K562 (cell line): Measurements from ENCODE around the gene COPS6. TPM values are rescaled to one million over a fixed set of nuclear protein-coding genes. Genes with fewer than 3 reads are reported as not detected.

Source experiments
- ATAC-seq: fragments of 200-7000 bp; cut with Tn5 transposase; 3 replicates; pipeline ENCODE4 v1.9.1; 2020; ENCODE audit warnings: moderate library complexity
- BruUV-seq: library from RNA; stranded (reverse); fragments of 400-500 nt; replicated peaks from 2 replicates; lab custom pipeline; 2021; lab: Mats Ljungman, UMichigan
- CTCF ChIA-PET: fragments of 300-600 bp; formaldehyde crosslinking; extraction: SDS; loops from one replicate; lab custom pipeline; 2021; ENCODE audit warnings: low intra/inter-chr PET ratio; lab: Yijun Ruan, JAX
- POLR2A ChIA-PET: fragments of 300-600, 350-650 bp; sonication (Branson Sonifier 250); formaldehyde crosslinking; extraction: SDS; loops from one replicate; lab custom pipeline; 2021; ENCODE audit warnings: antibody characterized with exemption, inconsistent platforms; lab: Yijun Ruan, JAX
- DNase-seq, 4 experiments: peaks; one replicate each; pipeline versions ENCODE4 v3.0.0 to v3.0.0-alpha.2; 2011 to 2018; ENCODE audit warnings: low spot score in 3 of 4, mixed read lengths in 3 of 4; ENCODE audit errors: extremely low read depth in 1 of 4
- FAIRE-seq: peaks from 2 replicates; lab custom pipeline; 2011; peaks lifted over from hg19 to GRCh38; lab: Jason Lieb, UNC
- H2AFZ ChIP-seq: 2 replicates; pipeline ENCODE4 v1.6.0; 2011; ENCODE audit warnings: low read depth, low read length, control low read depth, inconsistent platforms
- H3K27ac ChIP-seq: fragments of 200-600 bp; 3 replicates; pipeline ENCODE4 v1.8.0; 2011; ENCODE audit warnings: low read depth, mild to moderate bottlenecking, control low read depth, inconsistent platforms, low read length, moderate library complexity, mixed read lengths; ENCODE audit errors: extremely low read depth
- H3K27me3 ChIP-seq, 2 experiments: fragments of 300-600 bp in 1 of 2; 2 replicates in 1 of 2; 3 replicates in 1 of 2; pipeline versions ENCODE4 v1.6.0 to v1.8.0; 2011; ENCODE audit warnings: inconsistent platforms in 2 of 2, low read length in 2 of 2, mild to moderate bottlenecking in 1 of 2, mixed read lengths in 1 of 2, moderate library complexity in 1 of 2; ENCODE audit not compliant: control insufficient read depth in 2 of 2, insufficient read depth in 2 of 2
- H3K36me3 ChIP-seq: fragments of 300-600 bp; 3 replicates; pipeline ENCODE4 v1.8.0; 2011; ENCODE audit warnings: mild to moderate bottlenecking, low read length, inconsistent platforms; ENCODE audit not compliant: control insufficient read depth, insufficient read depth
- H3K4me1 ChIP-seq, 2 experiments: fragments of 200-600 bp in 1 of 2; replicated peaks in 1 of 2; 2 replicates in 1 of 2; 3 replicates in 1 of 2; pipeline versions ENCODE4 v1.5.1 to v1.8.0; 2011; ENCODE audit warnings: inconsistent platforms in 2 of 2, low read length in 2 of 2, mild to moderate bottlenecking in 1 of 2, mixed read lengths in 1 of 2, moderate library complexity in 1 of 2; ENCODE audit not compliant: control insufficient read depth in 2 of 2, insufficient read depth in 2 of 2
- H3K4me2 ChIP-seq: 2 replicates; pipeline ENCODE4 v1.6.1; 2011; ENCODE audit warnings: low read length, control low read depth, inconsistent platforms, mixed read lengths; ENCODE audit not compliant: insufficient read depth
- H3K4me3 ChIP-seq: fragments of 200-600 bp; sonication (generic), shearing (Covaris generic); 2 replicates; pipeline ENCODE4 v1.5.1; 2016; ENCODE audit warnings: control low read depth, inconsistent platforms
- H3K79me2 ChIP-seq: fragments of 200-600 bp; 3 replicates; pipeline ENCODE4 v1.8.0; 2011; ENCODE audit warnings: low read length, inconsistent platforms; ENCODE audit not compliant: control insufficient read depth, insufficient read depth
- H3K9ac ChIP-seq, 2 experiments: 2 replicates each; pipeline versions ENCODE4 v1.6.0 to v1.6.1; 2011; ENCODE audit warnings: low read depth in 2 of 2, low read length in 2 of 2, control low read depth in 1 of 2, inconsistent platforms in 1 of 2, mild to moderate bottlenecking in 1 of 2, mixed read lengths in 1 of 2; ENCODE audit not compliant: insufficient read depth in 1 of 2
- H3K9me1 ChIP-seq: one replicate; pipeline ENCODE4 v1.6.0; 2011; ENCODE audit warnings: inconsistent platforms, mild to moderate bottlenecking, low read length, moderate library complexity; ENCODE audit not compliant: control insufficient read depth, insufficient read depth
- H3K9me3 ChIP-seq: replicated peaks from 2 replicates; pipeline ENCODE4 v1.5.1; 2011; ENCODE audit warnings: low read depth, low read length, inconsistent platforms; ENCODE audit not compliant: control insufficient read depth, insufficient read depth
- H4K20me1 ChIP-seq: replicated peaks from 2 replicates; pipeline ENCODE4 v1.6.1; 2011; ENCODE audit warnings: low read length, inconsistent platforms, mixed read lengths; ENCODE audit not compliant: control insufficient read depth, insufficient read depth
- ATF7 ChIP-seq: fragments of 450-650 bp; IDR thresholded peaks from 2 replicates; pipeline ENCODE4 v1.7.1; 2014; ENCODE audit warnings: mild to moderate bottlenecking, moderate library complexity
- CBFA2T3 ChIP-seq: fragments of 450-650 bp; IDR thresholded peaks from 2 replicates; pipeline ENCODE4 v1.6.1; 2017
- E2F6 ChIP-seq, 2 experiments: IDR thresholded peaks; 2 replicates each; pipeline ENCODE4 v1.6.1; 2011; ENCODE audit warnings: borderline replicate concordance in 1 of 2, control low read depth in 1 of 2, low read depth in 1 of 2, low read length in 1 of 2, mild to moderate bottlenecking in 1 of 2, mixed read lengths in 1 of 2, moderate library complexity in 1 of 2; ENCODE audit not compliant: insufficient read depth in 1 of 2, insufficient read length in 1 of 2, poor library complexity in 1 of 2, severe bottlenecking in 1 of 2; ENCODE audit errors: extremely low read depth in 1 of 2
- ETV5 ChIP-seq: sonication (generic); formaldehyde crosslinking; IDR thresholded peaks from 2 replicates; pipeline ENCODE4 v1.4.0; 2020; ENCODE audit warnings: low read depth, mild to moderate bottlenecking, missing genetic modification reagents
- L3MBTL2 ChIP-seq: fragments of 450-650 bp; IDR thresholded peaks from 2 replicates; pipeline ENCODE4 v1.6.1; 2016; ENCODE audit warnings: mild to moderate bottlenecking, moderate library complexity
- ZFP30 ChIP-seq: fragments of 250-450 bp; sonication (Bioruptor Pico); IDR thresholded peaks from 2 replicates; pipeline ENCODE4 v1.8.0; 2022; ENCODE audit warnings: moderate library complexity, mild to moderate bottlenecking, inconsistent platforms, borderline replicate concordance
- ZNF280A ChIP-seq: fragments of 450-650 bp; IDR thresholded peaks from 2 replicates; pipeline ENCODE4 v1.6.1; 2018; ENCODE audit warnings: mild to moderate bottlenecking, low read depth; ENCODE audit not compliant: partially characterized antibody
- ZNF75A ChIP-seq: fragments of 450-650 bp; formaldehyde crosslinking; IDR thresholded peaks from 2 replicates; pipeline ENCODE4 v1.4.0; 2020; ENCODE audit warnings: mild to moderate bottlenecking
- WGBS: fragments of 100-300 bp; shearing (Covaris generic); methylation state at CpG from one replicate; pipeline ENCODE4 v1.1.6; 2016; ENCODE audit warnings: low coverage, mixed read lengths; ENCODE audit not compliant: insufficient coverage; ENCODE audit errors: missing lambda C conversion rate; 5-methylcytosine and 5-hydroxymethylcytosine counted together
- in situ Hi-C: fragments of 300-500 bp; cut with MboI; formaldehyde crosslinking; loops from 4 replicates; pipeline ENCODE4 v1.15.0; 2018; ENCODE audit warnings: inconsistent platforms, mixed read lengths
- intact Hi-C: fragments of 100-400 bp; cut with micrococcal nuclease; formaldehyde crosslinking; loops from 2 replicates; pipeline ENCODE4 v1.14.2; 2022
- polyA plus RNA-seq, 8 experiments: library from polyadenylated mRNA; depleted of rRNA in 4 of 8; stranded (reverse) in 5 of 8; unstranded in 3 of 8; fragments of >200 nt; fragmentation: Nextera tagmentation in 2 of 8; fragmentation: Illumina TruSeq in 1 of 8; extraction: Ambion mirVana in 2 of 8; extraction: Trizol in 1 of 8; gene quantifications; 2 replicates each; pipeline versions ENCODE4 v1.2.1 to v1.2.3, GENCODE V29; 2011 to 2014; ENCODE audit warnings: inconsistent platforms in 1 of 8, missing spikeins in 1 of 8
- total RNA-seq, 7 experiments: library from RNA; depleted of rRNA in 6 of 7; stranded (reverse); fragments of >200 nt in 6 of 7; fragmentation: Illumina TruSeq in 2 of 7; extraction: Trizol in 2 of 7; gene quantifications; 2 replicates each; pipeline versions ENCODE4 v1.2.1 to v1.2.3, GENCODE V29; 2011 to 2021; ENCODE audit warnings: low replicate concordance in 1 of 7
- TF ChIP-seq, protein P1 (sequence below): sonication (generic); formaldehyde crosslinking; IDR thresholded peaks from 2 replicates; pipeline ENCODE4 v1.8.0; 2022; ENCODE audit warnings: mild to moderate bottlenecking, missing genetic modification reagents

The COPS6 gene
- total and polyA plus RNA-seq, 9 of the 15 experiments (the other 6 are each of a cell fraction or from before 2014, with no cell fraction given) = 63.0 to 331 (median 168) TPM

GRCh38 chr7:100064162-100064561 lies 24.6 kb upstream of the COPS6 start:
- H3K9me1 ChIP-seq = no peaks in the 10 kb centered on the region
- ChIA-PET CTCF (no interaction called here), POLR2A (interaction anchor here (0.6 to 4.6 kb wide), 9 partner anchors 9 to 146 kb away, joined by 3 to 32 read pairs (median 4); partner anchors contain the start of genes MCM7 and ZSCAN21)
- in situ Hi-C loops (no loop called here), intact Hi-C loops (no loop called here)
- no peaks in the 10 kb centered on the region for H4K20me1 ChIP-seq
- TF ChIP-seq ZNF280A (peak; percentile 25), ETV5 (0 out of 2 replicates have a peak, but pooled peaks have one; percentile 29), ZFP30 (CRISPR knock-in tag) (no peak), ZNF75A (CRISPR knock-in tag) (peak; percentile 98), CBFA2T3 (peak; percentile 15; the same call in 1 of the 2 replicates), L3MBTL2 (peak; percentile 8; the same call in 1 of the 2 replicates), ATF7 (no peak), E2F6 (IDR thresholded peaks at IDR 0.05; ENCODE audit: borderline replicate concordance in 1 of 2, extremely low read depth in 1 of 2, insufficient read depth in 1 of 2, insufficient read length in 1 of 2, low read depth in 1 of 2, low read length in 1 of 2, poor library complexity in 1 of 2, severe bottlenecking in 1 of 2) (peak; percentile 13 to 61)
- TF ChIP-seq, protein P1, sequence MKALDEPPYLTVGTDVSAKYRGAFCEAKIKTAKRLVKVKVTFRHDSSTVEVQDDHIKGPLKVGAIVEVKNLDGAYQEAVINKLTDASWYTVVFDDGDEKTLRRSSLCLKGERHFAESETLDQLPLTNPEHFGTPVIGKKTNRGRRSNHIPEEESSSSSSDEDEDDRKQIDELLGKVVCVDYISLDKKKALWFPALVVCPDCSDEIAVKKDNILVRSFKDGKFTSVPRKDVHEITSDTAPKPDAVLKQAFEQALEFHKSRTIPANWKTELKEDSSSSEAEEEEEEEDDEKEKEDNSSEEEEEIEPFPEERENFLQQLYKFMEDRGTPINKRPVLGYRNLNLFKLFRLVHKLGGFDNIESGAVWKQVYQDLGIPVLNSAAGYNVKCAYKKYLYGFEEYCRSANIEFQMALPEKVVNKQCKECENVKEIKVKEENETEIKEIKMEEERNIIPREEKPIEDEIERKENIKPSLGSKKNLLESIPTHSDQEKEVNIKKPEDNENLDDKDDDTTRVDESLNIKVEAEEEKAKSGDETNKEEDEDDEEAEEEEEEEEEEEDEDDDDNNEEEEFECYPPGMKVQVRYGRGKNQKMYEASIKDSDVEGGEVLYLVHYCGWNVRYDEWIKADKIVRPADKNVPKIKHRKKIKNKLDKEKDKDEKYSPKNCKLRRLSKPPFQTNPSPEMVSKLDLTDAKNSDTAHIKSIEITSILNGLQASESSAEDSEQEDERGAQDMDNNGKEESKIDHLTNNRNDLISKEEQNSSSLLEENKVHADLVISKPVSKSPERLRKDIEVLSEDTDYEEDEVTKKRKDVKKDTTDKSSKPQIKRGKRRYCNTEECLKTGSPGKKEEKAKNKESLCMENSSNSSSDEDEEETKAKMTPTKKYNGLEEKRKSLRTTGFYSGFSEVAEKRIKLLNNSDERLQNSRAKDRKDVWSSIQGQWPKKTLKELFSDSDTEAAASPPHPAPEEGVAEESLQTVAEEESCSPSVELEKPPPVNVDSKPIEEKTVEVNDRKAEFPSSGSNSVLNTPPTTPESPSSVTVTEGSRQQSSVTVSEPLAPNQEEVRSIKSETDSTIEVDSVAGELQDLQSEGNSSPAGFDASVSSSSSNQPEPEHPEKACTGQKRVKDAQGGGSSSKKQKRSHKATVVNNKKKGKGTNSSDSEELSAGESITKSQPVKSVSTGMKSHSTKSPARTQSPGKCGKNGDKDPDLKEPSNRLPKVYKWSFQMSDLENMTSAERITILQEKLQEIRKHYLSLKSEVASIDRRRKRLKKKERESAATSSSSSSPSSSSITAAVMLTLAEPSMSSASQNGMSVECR (CRISPR knock-in tag) = 0 out of 2 replicates have a peak, but pooled peaks have one; percentile 36
- no peak overlapping the region for H3K4me2 ChIP-seq
- H3K36me3 ChIP-seq = peaks cover 42% of the 10 kb centered on the region
- peak overlapping the region in 1 of 2 experiments; percentile 29; a peak in 1 of 4 replicates for H3K9ac ChIP-seq
- TSS peak; percentile 50 for BruUV-seq
- peak in 2 of 4 experiments; percentile 25 to 42 for DNase-seq
- H3K4me1 ChIP-seq = peaks cover 5 to 19% of the 10 kb centered on the region in 2 experiments; a peak in 3 of 5 replicates
- no peak for FAIRE-seq
- no peaks in the 10 kb centered on the region for H3K27me3 ChIP-seq
- WGBS = 41% methylated on average over 9 of the region's 9 CpGs
- no peak overlapping the region for H2AFZ ChIP-seq
- H3K79me2 ChIP-seq = no peaks in the 10 kb centered on the region
- H3K27ac ChIP-seq = no peak overlapping the region
- H3K9me3 ChIP-seq = no peaks in the 10 kb centered on the region; the same call in 1 of the 2 replicates
- ATAC-seq = peak; percentile 11; the same call in 2 of the 3 replicates
- no peak overlapping the region for H3K4me3 ChIP-seq
